ENCODE data around the gene DNAJC6. TPM values are rescaled to one million over a fixed set of nuclear protein-coding genes. Genes with fewer than 3 reads are reported as not detected.
A peak's percentile ranks its signal among the peaks of the same experiment; 100 is the strongest.

Gene DNAJC6
- total RNA-seq, 1 donor from 2014 or later: 0.67 TPM

GRCh38 chr1:65265296-65265650, 44.1 kb upstream of the DNAJC6 start:
- CTCF ChIA-PET: no interaction called here
- ATAC-seq (ENCODE audit: low read depth) (no peak), DNase-seq (no peak)
- TF ChIP-seq CTCF (IDR thresholded peaks at IDR 0.05): no peak
- Mint-ChIP-seq H3K36me3 (ENCODE audit: low read depth) (no peaks in the 10 kb centered on the region), H3K27ac (no peak overlapping the region), H3K4me1 (peaks cover 16% of the 10 kb centered on the region), H3K9me3 (no peaks in the 10 kb centered on the region), H3K27me3 (peaks cover 38% of the 10 kb centered on the region), H3K4me3 (peak overlapping the region; percentile 64)
- intact Hi-C loops (cut with micrococcal nuclease): loop anchor here (1.0 kb wide), 1 partner anchor 10 kb away; no protein-coding TSS in a partner anchor
- POLR2A ChIA-PET: no interaction called here

GRCh38 chr1:65265651-65266351, 43.5 kb upstream of the DNAJC6 start:
- ATAC-seq (ENCODE audit: low read depth) (no peak), DNase-seq (no peak)
- no peaks in the 10 kb centered on the region for H3K36me3 Mint-ChIP-seq (ENCODE audit: low read depth)
- peaks cover 16% of the 10 kb centered on the region for H3K4me1 Mint-ChIP-seq
- no peaks in the 10 kb centered on the region for H3K9me3 Mint-ChIP-seq
- H3K4me3 Mint-ChIP-seq: peak overlapping the region; percentile 64
- no peak overlapping the region for H3K27ac Mint-ChIP-seq
- no peak for TF ChIP-seq CTCF (IDR thresholded peaks at IDR 0.05)
- intact Hi-C loops (cut with micrococcal nuclease): loop anchor here (1.0 kb wide), 1 partner anchor 10 kb away; no protein-coding TSS in a partner anchor
- POLR2A ChIA-PET: no interaction called here
- peaks cover 38% of the 10 kb centered on the region for H3K27me3 Mint-ChIP-seq
- CTCF ChIA-PET: no interaction called here

- intact Hi-C loops (cut with micrococcal nuclease): no loop called here
- H3K27ac Mint-ChIP-seq: no peak overlapping the region
Measured at GRCh38 chr1:65266476-65266875, 42.9 kb upstream of the DNAJC6 start.

GRCh38 chr1:65267271-65267670, 42.1 kb upstream of the DNAJC6 start:
- Mint-ChIP-seq H3K36me3 (ENCODE audit: low read depth) (no peaks in the 10 kb centered on the region), H3K27me3 (peaks cover 38% of the 10 kb centered on the region), H3K27ac (no peak overlapping the region), H3K4me1 (peaks cover 16% of the 10 kb centered on the region), H3K9me3 (no peaks in the 10 kb centered on the region), H3K4me3 (no peak overlapping the region)
- intact Hi-C loops (cut with micrococcal nuclease): no loop called here
- CTCF ChIA-PET: no interaction called here
- ATAC-seq (ENCODE audit: low read depth): no peak
- no peak for TF ChIP-seq CTCF (IDR thresholded peaks at IDR 0.05)
- no peak for DNase-seq
- POLR2A ChIA-PET: no interaction called here

More at GRCh38 chr1:65266476-65266875, 42.9 kb upstream of the DNAJC6 start:
- peak overlapping the region; percentile 64 for H3K4me3 Mint-ChIP-seq
- no peak for DNase-seq
- POLR2A ChIA-PET: no interaction called here
- CTCF ChIA-PET: no interaction called here
- H3K9me3 Mint-ChIP-seq: no peaks in the 10 kb centered on the region
- H3K36me3 Mint-ChIP-seq (ENCODE audit: low read depth): no peaks in the 10 kb centered on the region
- peaks cover 38% of the 10 kb centered on the region for H3K27me3 Mint-ChIP-seq
- peaks cover 16% of the 10 kb centered on the region for H3K4me1 Mint-ChIP-seq
- TF ChIP-seq CTCF (IDR thresholded peaks at IDR 0.05): no peak
- ATAC-seq (ENCODE audit: low read depth): no peak

GRCh38 chr1:65267683-65268082, 41.7 kb upstream of the DNAJC6 start:
- Mint-ChIP-seq H3K4me3 (no peak overlapping the region), H3K27ac (no peak overlapping the region), H3K4me1 (peaks cover 16% of the 10 kb centered on the region), H3K27me3 (peaks cover 37% of the 10 kb centered on the region), H3K9me3 (no peaks in the 10 kb centered on the region), H3K36me3 (ENCODE audit: low read depth) (no peaks in the 10 kb centered on the region)
- CTCF ChIA-PET: no interaction called here
- ATAC-seq (ENCODE audit: low read depth) (no peak), DNase-seq (no peak)
- POLR2A ChIA-PET: no interaction called here
- intact Hi-C loops (cut with micrococcal nuclease): no loop called here
- no peak for TF ChIP-seq CTCF (IDR thresholded peaks at IDR 0.05)

All from activated B cell treated with CpG ODN at 0.5 μM for 24 hours (primary cell).